Measurements from ENCODE around the gene ABHD4.
"Not testable (repeated sequence)": the region's sequence is repeated elsewhere in the genome, so short reads cannot be mapped to it uniquely, and the experiment has no call there.

The ABHD4 gene

GRCh38 chr14:22598099-22598895 lies at the start of gene ABHD4:
Gene ABHD4, plus strand, starts transcription at chr14:22598300. Its CDS starts 7 bp downstream, at chr14:22598307.
- DNase-seq (ENCODE audit: low read depth): no peak

GRCh38 chr14:22549324-22549962 lies 48.7 kb upstream of the ABHD4 start:
- DNase-seq (ENCODE audit: low read depth): no peak

GRCh38 chr14:22549981-22550673 lies 48.0 kb upstream of the ABHD4 start:
- DNase-seq (ENCODE audit: low read depth): no peak

- DNase-seq (ENCODE audit: low read depth): no peak
Measured at GRCh38 chr14:22551605-22551997, 46.5 kb upstream of the ABHD4 start.

GRCh38 chr14:22552001-22552826 lies 45.9 kb upstream of the ABHD4 start:
- no peak for DNase-seq (ENCODE audit: low read depth)

GRCh38 chr14:22552827-22553076 lies 45.3 kb upstream of the ABHD4 start:
- no peak for DNase-seq (ENCODE audit: low read depth)

GRCh38 chr14:22553445-22553844 lies 44.7 kb upstream of the ABHD4 start:
- no peak for DNase-seq (ENCODE audit: low read depth)

GRCh38 chr14:22553861-22554497 lies 44.1 kb upstream of the ABHD4 start:
- not testable (repeated sequence) for DNase-seq (ENCODE audit: low read depth)

- no peak for DNase-seq (ENCODE audit: low read depth)
Measured at GRCh38 chr14:22554498-22555383, 43.4 kb upstream of the ABHD4 start.

- DNase-seq (ENCODE audit: low read depth): no peak
Measured at GRCh38 chr14:22555384-22556011, 42.6 kb upstream of the ABHD4 start.

GRCh38 chr14:22556021-22556989 lies 41.8 kb upstream of the ABHD4 start:
- peak; percentile 78 for DNase-seq (ENCODE audit: low read depth)

GRCh38 chr14:22556990-22557623 lies 41.0 kb upstream of the ABHD4 start:
- peak; percentile 98 for DNase-seq (ENCODE audit: low read depth)

GRCh38 chr14:22557846-22558220 lies 40.3 kb upstream of the ABHD4 start:
- DNase-seq (ENCODE audit: low read depth): no peak

GRCh38 chr14:22558221-22558913 lies 39.7 kb upstream of the ABHD4 start:
- no peak for DNase-seq (ENCODE audit: low read depth)

GRCh38 chr14:22559041-22559440 lies 39.1 kb upstream of the ABHD4 start:
- DNase-seq (ENCODE audit: low read depth): no peak

GRCh38 chr14:22560662-22561365 lies 37.3 kb upstream of the ABHD4 start:
- DNase-seq (ENCODE audit: low read depth): no peak

- no peak for DNase-seq (ENCODE audit: low read depth)
Measured at GRCh38 chr14:22561366-22561660, 36.8 kb upstream of the ABHD4 start.
